Glutamatergic neuron (in vitro differentiated cells): Measurements from ENCODE around the gene MYBPHL. TPM values are rescaled to one million over a fixed set of nuclear protein-coding genes. Genes with fewer than 3 reads are reported as not detected.

Experiments used
- DNase-seq: peaks from one replicate; pipeline ENCODE4 v3.0.0; 2022
- H3K27ac Mint-ChIP-seq: one replicate; pipeline ENCODE4 v1.8.0; 2020; ENCODE audit warnings: mild to moderate bottlenecking, mixed read lengths, inconsistent platforms; ENCODE audit not compliant: unreplicated experiment
- H3K27me3 Mint-ChIP-seq: one replicate; pipeline ENCODE4 v1.8.0; 2020; ENCODE audit warnings: mild to moderate bottlenecking, moderate library complexity, mixed read lengths, inconsistent platforms; ENCODE audit not compliant: unreplicated experiment
- H3K36me3 Mint-ChIP-seq: one replicate; pipeline ENCODE4 v1.8.0; 2020; ENCODE audit warnings: mild to moderate bottlenecking, mixed read lengths, inconsistent platforms; ENCODE audit not compliant: unreplicated experiment
- H3K4me1 Mint-ChIP-seq: one replicate; pipeline ENCODE4 v1.8.0; 2020; ENCODE audit warnings: mild to moderate bottlenecking, low read depth, mixed read lengths, inconsistent platforms; ENCODE audit not compliant: unreplicated experiment
- H3K4me3 Mint-ChIP-seq: one replicate; pipeline ENCODE4 v1.8.0; 2020; ENCODE audit warnings: mild to moderate bottlenecking, mixed read lengths, inconsistent platforms; ENCODE audit not compliant: unreplicated experiment
- H3K9me3 Mint-ChIP-seq: one replicate; pipeline ENCODE4 v1.8.0; 2020; ENCODE audit warnings: mild to moderate bottlenecking, moderate library complexity, mixed read lengths, inconsistent platforms; ENCODE audit not compliant: unreplicated experiment
- CTCF ChIP-seq: fragments of 200-600 bp; sonication (generic); IDR thresholded peaks from one replicate; pipeline ENCODE4 v1.5.0; 2021; ENCODE audit not compliant: partially characterized antibody, unreplicated experiment
- total RNA-seq: library from RNA; stranded (reverse); fragmentation: NEBNext Ultra II Directional; extraction: Animal tissue kit (Norgen Biotek cat#: 25700); gene quantifications from one replicate; pipeline ENCODE4 v1.2.1, GENCODE V29; 2021; ENCODE audit not compliant: unreplicated experiment

MYBPHL gene
- total RNA-seq, 1 donor from 2014 or later = 0.64 TPM

GRCh38 chr1:109265741-109266330 lies 41.0 kb downstream of the MYBPHL start:
- no peak for TF ChIP-seq CTCF
- H3K4me3 Mint-ChIP-seq = no peak overlapping the region
- H3K9me3 Mint-ChIP-seq = peaks cover 2% of the 10 kb centered on the region
- peaks cover 2% of the 10 kb centered on the region for H3K27me3 Mint-ChIP-seq
- no peaks in the 10 kb centered on the region for H3K36me3 Mint-ChIP-seq
- H3K27ac Mint-ChIP-seq = no peak overlapping the region
- DNase-seq = no peak
- H3K4me1 Mint-ChIP-seq = no peaks in the 10 kb centered on the region

GRCh38 chr1:109265016-109265415 lies 41.8 kb downstream of the MYBPHL start:
- H3K4me1 Mint-ChIP-seq = peaks cover 6% of the 10 kb centered on the region

DNA sequence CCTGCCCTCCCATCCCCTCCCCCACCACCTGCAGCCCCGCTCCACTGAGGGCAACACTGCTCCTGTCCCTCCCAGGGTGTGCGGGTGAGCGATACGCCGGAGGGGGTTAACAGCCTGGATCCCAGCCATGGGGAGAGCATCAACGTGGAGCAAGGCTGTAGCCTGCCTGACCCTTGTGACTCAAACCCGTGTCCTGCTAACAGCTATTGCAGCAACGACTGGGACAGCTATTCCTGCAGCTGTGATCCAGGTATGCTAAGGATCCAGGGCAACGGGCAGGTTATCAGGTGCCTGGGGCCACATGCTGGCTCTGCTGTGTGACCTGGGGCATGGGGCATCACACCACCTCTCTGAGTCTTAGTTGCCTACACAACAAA lies 42.4 kb downstream of the MYBPHL start:
- no peak for TF ChIP-seq CTCF
- peaks cover 1% of the 10 kb centered on the region for H3K27me3 Mint-ChIP-seq
- H3K27ac Mint-ChIP-seq = no peak overlapping the region
- H3K4me1 Mint-ChIP-seq = peaks cover 10% of the 10 kb centered on the region
- peaks cover 4% of the 10 kb centered on the region for H3K9me3 Mint-ChIP-seq
- no peaks in the 10 kb centered on the region for H3K36me3 Mint-ChIP-seq
- no peak overlapping the region for H3K4me3 Mint-ChIP-seq
- DNase-seq = no peak

More at GRCh38 chr1:109265016-109265415, 41.8 kb downstream of the MYBPHL start:
- Mint-ChIP-seq H3K4me3 (no peak overlapping the region), H3K9me3 (peaks cover 2% of the 10 kb centered on the region), H3K27ac (no peak overlapping the region), H3K36me3 (no peaks in the 10 kb centered on the region), H3K27me3 (peaks cover 1% of the 10 kb centered on the region)
- TF ChIP-seq CTCF = no peak
- DNase-seq = no peak

DNA sequence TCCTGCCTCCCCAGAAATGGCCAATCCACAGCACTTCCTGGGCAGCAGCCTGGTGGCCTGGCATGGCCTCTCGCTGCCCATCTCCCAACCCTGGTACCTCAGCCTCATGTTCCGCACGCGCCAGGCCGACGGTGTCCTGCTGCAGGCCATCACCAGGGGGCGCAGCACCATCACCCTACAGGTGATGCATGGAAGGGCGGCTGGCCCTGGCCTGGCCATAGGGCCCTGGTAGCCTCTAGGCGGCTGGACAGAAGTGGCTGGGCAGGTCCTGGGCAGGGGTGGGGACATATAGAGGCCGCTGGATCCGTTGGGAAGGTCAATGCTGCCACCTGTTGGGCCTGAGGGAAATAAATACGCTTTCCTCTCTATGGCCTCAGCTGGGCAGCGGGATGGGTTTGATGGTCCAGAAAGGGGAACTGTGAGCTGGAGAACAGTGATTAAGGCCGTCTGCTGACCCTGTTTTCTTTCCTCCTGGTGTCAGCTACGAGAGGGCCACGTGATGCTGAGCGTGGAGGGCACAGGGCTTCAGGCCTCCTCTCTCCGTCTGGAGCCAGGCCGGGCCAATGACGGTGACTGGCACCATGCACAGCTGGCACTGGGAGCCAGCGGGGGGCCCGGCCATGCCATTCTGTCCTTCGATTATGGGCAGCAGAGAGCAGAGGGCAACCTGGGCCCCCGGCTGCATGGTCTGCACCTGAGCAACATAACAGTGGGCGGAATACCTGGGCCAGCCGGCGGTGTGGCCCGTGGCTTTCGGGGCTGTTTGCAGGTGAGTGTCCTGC lies 43.0 kb downstream of the MYBPHL start:
- DNase-seq = peak; percentile 93
- no peak overlapping the region for H3K4me3 Mint-ChIP-seq
- peaks cover 4% of the 10 kb centered on the region for H3K9me3 Mint-ChIP-seq
- H3K27ac Mint-ChIP-seq = peak overlapping the region; percentile 52
- no peaks in the 10 kb centered on the region for H3K36me3 Mint-ChIP-seq
- TF ChIP-seq CTCF = peak; percentile 99
- H3K4me1 Mint-ChIP-seq = peaks cover 12% of the 10 kb centered on the region
- H3K27me3 Mint-ChIP-seq = peaks cover 1% of the 10 kb centered on the region

DNA sequence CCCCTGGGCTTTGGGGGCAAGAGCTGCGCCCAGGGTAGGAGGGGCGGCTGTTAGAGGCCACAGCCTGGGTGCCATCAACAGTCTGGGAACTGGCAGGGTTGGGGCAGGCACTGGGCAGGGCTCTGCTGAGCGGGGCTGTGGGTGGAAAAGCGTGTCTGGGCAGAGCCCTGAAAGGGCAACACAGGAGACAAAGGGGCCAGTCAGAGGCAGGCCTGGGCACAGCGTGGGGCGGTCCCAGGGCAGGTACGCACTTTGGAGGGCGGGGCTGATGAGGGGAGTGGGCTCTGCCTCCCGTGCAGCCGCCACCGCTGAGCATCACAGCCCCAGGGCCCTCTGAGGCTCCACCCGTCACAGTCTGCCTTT lies 43.6 kb downstream of the MYBPHL start:
- H3K27ac Mint-ChIP-seq = peak overlapping the region; percentile 52
- no peak for TF ChIP-seq CTCF
- DNase-seq = no peak
- H3K4me3 Mint-ChIP-seq = no peak overlapping the region
- H3K9me3 Mint-ChIP-seq = peaks cover 4% of the 10 kb centered on the region
- peaks cover 12% of the 10 kb centered on the region for H3K4me1 Mint-ChIP-seq
- no peaks in the 10 kb centered on the region for H3K36me3 Mint-ChIP-seq
- H3K27me3 Mint-ChIP-seq = peaks cover 1% of the 10 kb centered on the region
